Measurements from ENCODE around the gene POU4F1. TPM values are rescaled to one million over a fixed set of nuclear protein-coding genes. Genes with fewer than 3 reads are reported as not detected.
A peak's percentile ranks its signal among the peaks of the same experiment; 100 is the strongest.

POU4F1 gene
- total RNA-seq, 1 donor from 2014 or later = 0.92 TPM

- peak; percentile 5 for DNase-seq
Observed at GRCh38 chr13:78592584-78592983, 10.8 kb downstream of the POU4F1 start.

GRCh38 chr13:78589206-78589605 lies 14.1 kb downstream of the POU4F1 start:
- DNase-seq = peak; percentile 86

GRCh38 chr13:78587395-78587794 lies 16.0 kb downstream of the POU4F1 start:
- DNase-seq = peak; percentile 1

GRCh38 chr13:78586706-78587105 lies 16.6 kb downstream of the POU4F1 start:
- peak; percentile 7 for DNase-seq

- no peak for DNase-seq
Observed at GRCh38 chr13:78576261-78576660, 27.1 kb downstream of the POU4F1 start.

GRCh38 chr13:78572459-78572858 lies 30.9 kb downstream of the POU4F1 start:
- no peak for DNase-seq

- DNase-seq = no peak
Observed at GRCh38 chr13:78569029-78569428, 34.3 kb downstream of the POU4F1 start.

GRCh38 chr13:78566631-78567030 lies 36.7 kb downstream of the POU4F1 start:
- no peak for DNase-seq

- DNase-seq = no peak
Observed at GRCh38 chr13:78562237-78562889, 41.0 kb downstream of the POU4F1 start.

Other genes with a start within 250 kb of the POU4F1 start
- 17.7 TPM for gene OBI1, start 55.6 kb upstream of the POU4F1 start, total RNA-seq